ENCODE measurements around the gene DCTPP1.
"Not testable (repeated sequence)": the region's sequence is repeated elsewhere in the genome, so short reads cannot be mapped to it uniquely, and the experiment has no call there.

Gene DCTPP1

DNA sequence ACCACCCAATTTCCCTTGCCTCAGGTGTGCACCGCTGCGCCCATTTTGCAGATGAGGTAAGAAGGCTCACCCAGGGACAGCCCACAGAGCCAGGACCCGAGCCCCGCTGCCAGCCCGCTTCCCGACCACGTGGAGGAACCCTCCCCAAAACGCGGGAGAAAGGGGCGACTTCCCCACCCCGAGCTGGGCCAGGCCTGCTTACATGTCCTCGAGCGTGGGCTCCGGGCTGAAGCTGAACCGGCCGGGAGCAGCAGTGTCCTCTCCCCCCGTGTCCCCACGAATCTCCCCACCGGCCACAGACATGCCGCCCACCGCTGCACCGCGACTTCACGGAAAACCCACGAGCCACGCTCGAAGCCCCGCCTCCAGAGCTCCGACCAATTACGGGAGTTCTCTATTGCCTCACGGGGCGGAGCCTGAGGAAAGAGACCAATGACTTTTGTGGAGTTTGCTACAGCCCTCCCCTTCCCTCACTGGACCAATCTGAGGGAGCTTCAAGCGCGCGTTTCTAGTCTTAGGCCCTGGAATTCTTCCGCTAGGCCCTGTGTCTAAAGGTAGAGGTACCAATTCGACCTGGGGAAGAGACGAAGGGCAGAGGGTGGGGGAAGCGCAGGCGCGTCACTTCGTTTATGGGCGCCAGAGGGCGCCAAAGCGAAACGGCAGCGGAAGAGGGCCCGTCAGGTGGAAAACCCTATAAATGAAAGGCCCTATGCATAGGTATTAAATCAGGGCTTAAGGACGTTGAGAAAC is at the start of gene DCTPP1:
Gene DCTPP1, minus strand, starts transcription at position 353 of the 750 bp plus-strand sequence. Its CDS starts 50 bp downstream, at position 303.
- peak; percentile 98 for DNase-seq

- DNase-seq: no peak
Measured at GRCh38 chr16:30478766-30479478, 49.1 kb upstream of the DCTPP1 start.

- not testable (repeated sequence) for DNase-seq
Measured at GRCh38 chr16:30477773-30478172, 47.9 kb upstream of the DCTPP1 start.

- no peak for DNase-seq
Measured at GRCh38 chr16:30476991-30477390, 47.2 kb upstream of the DCTPP1 start.

DNA sequence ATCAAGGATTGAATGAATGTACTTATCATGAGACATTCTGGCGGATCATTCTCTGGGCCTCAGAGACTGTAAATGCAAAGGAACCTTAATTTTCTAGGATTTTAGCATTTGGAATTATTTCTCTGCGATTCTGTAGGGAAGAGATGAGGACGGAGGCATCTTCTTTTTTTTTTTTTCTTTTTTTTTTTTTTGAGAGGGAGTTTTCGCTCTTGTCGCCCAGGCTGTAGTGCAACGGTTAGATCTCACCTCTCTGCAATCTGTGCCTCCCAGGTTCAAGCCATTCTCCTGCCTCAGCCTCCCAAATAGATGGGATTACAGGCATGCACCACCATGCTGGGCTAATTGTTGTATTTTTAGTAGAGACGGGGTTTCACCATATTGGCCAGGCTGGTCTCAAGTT is 44.9 kb upstream of the DCTPP1 start:
- DNase-seq: no peak

DNA sequence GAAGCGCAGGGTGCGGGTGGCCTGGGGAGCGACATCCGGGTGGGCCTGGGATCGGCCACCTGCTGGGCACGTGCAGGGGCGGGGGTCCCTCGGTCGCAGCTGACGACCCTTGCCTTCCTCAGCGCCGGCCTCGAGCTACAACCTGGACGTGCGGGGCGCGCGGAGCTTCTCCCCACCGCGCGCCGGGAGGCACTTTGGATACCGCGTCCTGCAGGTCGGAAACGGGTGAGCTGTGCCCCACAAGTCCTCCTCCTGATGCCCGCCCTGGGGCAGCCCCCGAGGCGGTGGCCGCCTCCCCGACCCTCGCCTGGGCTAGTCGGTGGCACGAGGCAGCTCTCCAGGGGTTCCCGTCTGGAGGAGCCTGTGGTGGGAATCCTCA is 44.2 kb upstream of the DCTPP1 start:
- no peak for DNase-seq

- DNase-seq: peak; percentile 78
Measured at GRCh38 chr16:30473231-30474073, 43.6 kb upstream of the DCTPP1 start.

DNA sequence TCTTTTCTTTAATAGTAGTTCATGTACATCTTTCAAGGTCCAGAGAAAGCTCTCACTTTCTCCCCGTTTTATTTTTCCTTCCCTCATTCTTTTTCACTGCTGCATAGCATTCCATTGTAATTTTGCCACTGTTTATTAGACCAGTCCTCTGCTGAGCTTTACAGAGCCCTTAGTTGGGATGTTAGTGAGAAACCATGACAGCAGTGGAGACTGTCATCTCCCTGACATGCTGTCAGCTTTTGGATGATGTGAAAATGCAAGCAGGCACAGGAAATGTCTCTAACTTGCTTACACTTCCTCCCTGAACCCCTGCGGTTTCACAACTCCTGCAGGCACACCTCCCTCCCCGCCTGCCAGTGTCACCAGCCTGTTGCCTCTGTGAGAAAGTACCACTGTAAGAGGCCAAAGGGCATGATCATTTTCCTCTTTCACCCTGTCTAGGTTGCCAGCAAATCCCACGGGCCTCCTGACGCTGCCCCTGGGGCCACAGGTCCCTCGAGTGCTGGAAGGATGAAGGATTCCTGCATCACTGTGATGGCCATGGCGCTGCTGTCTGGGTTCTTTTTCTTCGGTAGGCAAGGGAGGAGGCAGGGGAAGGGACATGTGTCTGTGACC is 42.6 kb upstream of the DCTPP1 start, which contains the start of gene ITGAL:
Gene ITGAL, plus strand, starts transcription at position 415 of the 615 bp plus-strand sequence. Its CDS starts 96 bp downstream, at position 511.
- DNase-seq: peak; percentile 89

- DNase-seq: no peak
Measured at GRCh38 chr16:30470632-30470995, 40.8 kb upstream of the DCTPP1 start.

DNA sequence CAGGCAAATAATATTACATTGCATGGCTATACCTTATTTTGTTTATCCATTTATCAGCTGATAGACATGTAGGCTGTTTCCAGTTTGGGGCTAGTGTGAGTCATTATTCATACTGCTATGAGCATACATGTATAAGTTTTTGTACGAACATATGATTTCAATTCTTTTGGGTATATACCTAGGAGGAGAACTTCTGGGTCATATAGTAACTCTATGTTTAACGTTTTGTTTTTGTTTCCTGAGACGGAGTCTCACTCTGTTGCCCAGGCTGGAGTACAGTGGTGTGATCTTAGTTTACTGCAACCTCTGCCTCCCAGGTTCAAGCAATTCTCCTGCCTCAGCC is 40.3 kb upstream of the DCTPP1 start:
- DNase-seq: no peak

GRCh38 chr16:30464078-30464477 is 34.2 kb upstream of the DCTPP1 start:
- DNase-seq: no peak

- not testable (repeated sequence) for DNase-seq
Measured at GRCh38 chr16:30461426-30461825, 31.6 kb upstream of the DCTPP1 start.

DNA sequence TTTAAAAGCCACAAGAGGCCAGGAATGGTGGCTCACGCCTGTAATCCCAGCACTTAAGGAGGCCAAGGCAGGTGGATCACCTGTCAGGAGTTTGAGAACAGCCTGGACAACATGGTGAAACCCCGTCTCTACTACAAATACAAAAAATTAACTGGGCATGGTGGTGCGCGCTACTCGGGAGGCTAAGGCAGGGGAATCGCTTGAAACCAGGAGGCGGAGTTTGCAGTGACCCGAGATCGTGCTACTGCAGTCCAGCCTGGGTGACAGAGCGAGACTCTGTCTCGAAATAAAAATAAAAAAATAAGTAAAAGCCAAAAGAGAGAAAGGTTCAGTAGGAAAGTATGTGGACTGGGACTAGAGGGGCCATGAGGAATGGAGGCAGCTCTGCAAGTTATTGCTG is 29.6 kb upstream of the DCTPP1 start:
- DNase-seq: no peak

GRCh38 chr16:30458561-30459394 is 28.9 kb upstream of the DCTPP1 start:
- DNase-seq: peak; percentile 92

- DNase-seq: no peak
Measured at GRCh38 chr16:30457743-30458560, 28.1 kb upstream of the DCTPP1 start.

- DNase-seq: no peak
Measured at GRCh38 chr16:30457256-30457655, 27.4 kb upstream of the DCTPP1 start.

DNA sequence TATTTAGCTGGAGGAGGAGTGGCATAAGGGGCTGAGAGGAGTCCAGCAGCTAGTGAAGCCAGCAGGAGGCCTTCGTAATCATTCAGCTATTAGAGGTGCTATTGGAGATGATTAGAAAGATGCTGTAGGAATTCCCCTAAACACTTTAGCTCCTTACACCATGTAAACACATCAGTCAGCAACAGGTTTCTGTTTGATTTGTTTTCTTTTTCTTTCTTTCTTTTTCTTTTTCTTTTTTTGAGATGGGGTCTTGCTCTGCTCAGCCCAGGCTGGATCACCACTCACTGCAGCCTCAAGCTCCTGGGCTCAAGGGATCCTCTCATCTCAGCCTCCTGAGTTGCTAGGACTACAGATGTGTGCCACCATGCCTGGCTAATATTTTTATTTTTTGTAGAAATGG is 26.5 kb upstream of the DCTPP1 start:
- no peak for DNase-seq

GRCh38 chr16:30452709-30453580 is 23.1 kb upstream of the DCTPP1 start:
- not testable (repeated sequence) for DNase-seq

GRCh38 chr16:30449116-30449435 is 19.2 kb upstream of the DCTPP1 start:
- DNase-seq: no peak

DNA sequence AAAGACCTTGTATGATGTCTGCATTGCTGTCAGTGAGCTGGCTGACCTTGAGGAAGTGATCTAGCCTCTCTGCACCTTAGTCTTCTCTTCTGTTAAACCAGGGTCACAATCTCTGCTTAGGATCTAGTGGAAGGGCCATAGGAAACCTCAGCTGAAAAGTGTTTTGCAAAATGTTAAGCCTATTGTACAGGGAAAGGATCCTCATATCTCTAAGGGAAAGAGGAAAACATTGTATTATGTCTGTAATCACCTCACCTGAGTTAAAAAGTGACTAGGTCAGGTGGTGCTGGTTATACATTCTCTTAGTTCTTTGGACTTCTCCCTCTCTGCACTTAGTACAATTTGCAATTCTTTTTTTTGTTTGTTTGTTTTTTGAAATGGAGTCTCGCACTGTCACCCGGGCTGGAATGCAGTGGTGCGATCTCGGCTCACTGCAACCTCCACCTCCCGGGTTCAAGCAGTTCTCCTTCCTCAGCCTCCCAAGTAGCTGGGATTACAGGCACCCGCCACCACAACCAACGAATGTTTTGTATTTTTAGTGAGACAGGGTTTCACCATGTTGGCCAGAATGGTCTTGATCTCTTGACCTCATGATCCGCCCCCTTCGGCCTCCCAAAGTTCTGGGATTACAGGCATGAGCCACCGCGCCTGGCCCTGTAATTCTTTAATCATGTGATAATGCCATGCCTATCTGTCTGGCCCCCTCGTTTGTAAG is 17.8 kb upstream of the DCTPP1 start:
- DNase-seq: no peak

Measured in stimulated activated CD4-positive, alpha-beta T cell treated with anti-CD3 and anti-CD28 coated beads, Interleukin-4, amount 100 ng/mL, for 24 hours (primary cell).